ENCODE data around the gene PEX3.
"Not testable (repeated sequence)": the region's sequence is repeated elsewhere in the genome, so short reads cannot be mapped to it uniquely, and the experiment has no call there.

DNA sequence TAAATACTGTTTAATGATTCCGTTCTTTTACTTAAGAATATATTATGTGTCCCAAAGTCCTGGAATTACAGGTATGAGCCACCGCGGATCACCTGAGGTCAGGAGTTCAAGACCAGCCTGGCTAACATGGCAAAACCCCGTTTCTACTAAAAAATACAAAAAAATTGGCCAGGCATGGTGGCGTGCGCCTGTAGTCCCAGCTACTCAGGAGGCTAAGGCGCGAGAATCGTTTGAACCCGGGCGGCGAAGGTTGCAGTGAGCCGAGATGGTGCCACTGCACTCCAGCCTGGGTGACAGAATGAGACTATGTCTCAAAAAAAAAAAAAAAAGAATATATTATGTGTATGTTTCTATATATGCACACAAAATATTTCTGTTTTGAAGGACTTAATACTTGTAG, 59.7 kb downstream of the PEX3 start:
- not testable (repeated sequence) for TF ChIP-seq CTCF (IDR thresholded peaks at IDR 0.05; ENCODE audit: insufficient read depth, low read length); POLR2AphosphoS5 (IDR thresholded peaks at IDR 0.05; ENCODE audit: low read depth); GABPA (IDR thresholded peaks at IDR 0.05; ENCODE audit: low read depth); SPI1 (IDR thresholded peaks at IDR 0.05; ENCODE audit: borderline replicate concordance, low read depth)
- TF ChIP-seq, protein P1, sequence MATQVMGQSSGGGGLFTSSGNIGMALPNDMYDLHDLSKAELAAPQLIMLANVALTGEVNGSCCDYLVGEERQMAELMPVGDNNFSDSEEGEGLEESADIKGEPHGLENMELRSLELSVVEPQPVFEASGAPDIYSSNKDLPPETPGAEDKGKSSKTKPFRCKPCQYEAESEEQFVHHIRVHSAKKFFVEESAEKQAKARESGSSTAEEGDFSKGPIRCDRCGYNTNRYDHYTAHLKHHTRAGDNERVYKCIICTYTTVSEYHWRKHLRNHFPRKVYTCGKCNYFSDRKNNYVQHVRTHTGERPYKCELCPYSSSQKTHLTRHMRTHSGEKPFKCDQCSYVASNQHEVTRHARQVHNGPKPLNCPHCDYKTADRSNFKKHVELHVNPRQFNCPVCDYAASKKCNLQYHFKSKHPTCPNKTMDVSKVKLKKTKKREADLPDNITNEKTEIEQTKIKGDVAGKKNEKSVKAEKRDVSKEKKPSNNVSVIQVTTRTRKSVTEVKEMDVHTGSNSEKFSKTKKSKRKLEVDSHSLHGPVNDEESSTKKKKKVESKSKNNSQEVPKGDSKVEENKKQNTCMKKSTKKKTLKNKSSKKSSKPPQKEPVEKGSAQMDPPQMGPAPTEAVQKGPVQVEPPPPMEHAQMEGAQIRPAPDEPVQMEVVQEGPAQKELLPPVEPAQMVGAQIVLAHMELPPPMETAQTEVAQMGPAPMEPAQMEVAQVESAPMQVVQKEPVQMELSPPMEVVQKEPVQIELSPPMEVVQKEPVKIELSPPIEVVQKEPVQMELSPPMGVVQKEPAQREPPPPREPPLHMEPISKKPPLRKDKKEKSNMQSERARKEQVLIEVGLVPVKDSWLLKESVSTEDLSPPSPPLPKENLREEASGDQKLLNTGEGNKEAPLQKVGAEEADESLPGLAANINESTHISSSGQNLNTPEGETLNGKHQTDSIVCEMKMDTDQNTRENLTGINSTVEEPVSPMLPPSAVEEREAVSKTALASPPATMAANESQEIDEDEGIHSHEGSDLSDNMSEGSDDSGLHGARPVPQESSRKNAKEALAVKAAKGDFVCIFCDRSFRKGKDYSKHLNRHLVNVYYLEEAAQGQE (IDR thresholded peaks at IDR 0.05; ENCODE audit: insufficient replicate concordance, low read depth): not testable (repeated sequence)

Data from HL-60 (cell line).